Hematopoietic multipotent progenitor cell treated with erythropoietin and hydrocortisone succinate and interleukin-3 and kit ligand, for 17 days (in vitro differentiated cells): Measurements from ENCODE around the gene AIDA.
A peak's percentile ranks its signal among the peaks of the same experiment; 100 is the strongest.
"Not testable (repeated sequence)": the region's sequence is repeated elsewhere in the genome, so short reads cannot be mapped to it uniquely, and the experiment has no call there.

Experiments
- DNase-seq: peaks from one replicate; pipeline ENCODE4 v3.0.0-alpha.2; 2015; ENCODE audit warnings: low spot score

The AIDA gene

GRCh38 chr1:222712253-222713090 is at the start of gene AIDA, which contains the start of gene BROX:
TSS of gene AIDA (minus strand) at chr1:222712491. CDS start at chr1:222712317, 174 bp downstream.
TSS of gene BROX (plus strand) at chr1:222712564. CDS start at chr1:222715700, 3,136 bp downstream.
- peak; percentile 94 for DNase-seq

GRCh38 chr1:222761083-222761482 is 48.8 kb upstream of the AIDA start:
- no peak for DNase-seq

- no peak for DNase-seq
Observed at GRCh38 chr1:222759451-222760035, 47.3 kb upstream of the AIDA start.

GRCh38 chr1:222757646-222758268 is 45.5 kb upstream of the AIDA start:
- no peak for DNase-seq

- DNase-seq = no peak
Observed at GRCh38 chr1:222754366-222755139, 42.3 kb upstream of the AIDA start.

- no peak for DNase-seq
Observed at GRCh38 chr1:222751255-222751654, 39.0 kb upstream of the AIDA start.

GRCh38 chr1:222750651-222751050 is 38.4 kb upstream of the AIDA start:
- no peak for DNase-seq

GRCh38 chr1:222749927-222750326 is 37.6 kb upstream of the AIDA start:
- no peak for DNase-seq

- not testable (repeated sequence) for DNase-seq
Observed at GRCh38 chr1:222741630-222742457, 29.6 kb upstream of the AIDA start.

- no peak for DNase-seq
Observed at GRCh38 chr1:222739929-222740328, 27.6 kb upstream of the AIDA start.

- DNase-seq = no peak
Observed at GRCh38 chr1:222739465-222739864, 27.2 kb upstream of the AIDA start.

- DNase-seq = no peak
Observed at GRCh38 chr1:222736972-222737371, 24.7 kb upstream of the AIDA start, which contains the start of gene FAM177B. TSS of gene FAM177B (plus strand) at chr1:222737202. CDS start at chr1:222746546, 9,344 bp downstream.

GRCh38 chr1:222736470-222736869 is 24.2 kb upstream of the AIDA start:
- no peak for DNase-seq

GRCh38 chr1:222734740-222735139 is 22.4 kb upstream of the AIDA start:
- no peak for DNase-seq

- DNase-seq = no peak
Observed at GRCh38 chr1:222732216-222733159, 20.2 kb upstream of the AIDA start.

GRCh38 chr1:222730866-222731265 is 18.6 kb upstream of the AIDA start:
- DNase-seq = no peak

- no peak for DNase-seq
Observed at GRCh38 chr1:222728746-222729145, 16.5 kb upstream of the AIDA start.

GRCh38 chr1:222716393-222716792 is 4.1 kb upstream of the AIDA start:
- no peak for DNase-seq

GRCh38 chr1:222713091-222713961 is 1.0 kb upstream of the AIDA start:
- DNase-seq = peak; percentile 96
